Epithelial cell of esophagus (primary cell): ENCODE measurements around the gene PLXNA1.

ENCODE experiments used
- DNase-seq: peaks from one replicate; pipeline ENCODE4 v3.0.0; 2010; ENCODE audit warnings: low read depth
- H3K4me3 ChIP-seq: 2 replicates; pipeline ENCODE4 v1.5.1; 2011; ENCODE audit warnings: mild to moderate bottlenecking, low read length, control low read depth
- TF ChIP-seq, protein P1 (sequence below): IDR thresholded peaks from 2 replicates; pipeline ENCODE4 v1.5.1; 2011; ENCODE audit warnings: low read depth, mild to moderate bottlenecking, low read length, control low read depth, inconsistent platforms; ENCODE audit not compliant: insufficient read depth; ENCODE audit errors: missing control alignments

The PLXNA1 gene

DNA sequence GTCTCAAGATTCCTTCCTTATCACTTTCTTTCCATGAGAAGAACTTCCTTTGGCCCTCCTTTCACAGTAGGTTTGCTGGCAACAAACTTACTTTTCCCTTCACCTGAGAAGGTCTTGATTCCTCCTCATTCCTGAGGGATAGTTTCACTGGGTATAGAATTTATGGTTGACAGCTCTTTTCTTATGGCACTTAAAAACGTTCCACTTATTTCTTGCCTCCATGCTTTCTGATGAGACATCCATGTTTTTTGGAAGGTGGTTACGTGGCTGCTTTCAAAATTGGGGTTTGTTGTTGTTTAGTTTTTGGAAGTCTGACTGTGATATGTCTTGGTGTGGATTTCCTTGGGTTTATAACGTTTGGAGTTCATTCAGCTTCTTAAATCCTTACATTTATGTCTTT, 8.2 kb upstream of the PLXNA1 start:
- TF ChIP-seq, protein P1, sequence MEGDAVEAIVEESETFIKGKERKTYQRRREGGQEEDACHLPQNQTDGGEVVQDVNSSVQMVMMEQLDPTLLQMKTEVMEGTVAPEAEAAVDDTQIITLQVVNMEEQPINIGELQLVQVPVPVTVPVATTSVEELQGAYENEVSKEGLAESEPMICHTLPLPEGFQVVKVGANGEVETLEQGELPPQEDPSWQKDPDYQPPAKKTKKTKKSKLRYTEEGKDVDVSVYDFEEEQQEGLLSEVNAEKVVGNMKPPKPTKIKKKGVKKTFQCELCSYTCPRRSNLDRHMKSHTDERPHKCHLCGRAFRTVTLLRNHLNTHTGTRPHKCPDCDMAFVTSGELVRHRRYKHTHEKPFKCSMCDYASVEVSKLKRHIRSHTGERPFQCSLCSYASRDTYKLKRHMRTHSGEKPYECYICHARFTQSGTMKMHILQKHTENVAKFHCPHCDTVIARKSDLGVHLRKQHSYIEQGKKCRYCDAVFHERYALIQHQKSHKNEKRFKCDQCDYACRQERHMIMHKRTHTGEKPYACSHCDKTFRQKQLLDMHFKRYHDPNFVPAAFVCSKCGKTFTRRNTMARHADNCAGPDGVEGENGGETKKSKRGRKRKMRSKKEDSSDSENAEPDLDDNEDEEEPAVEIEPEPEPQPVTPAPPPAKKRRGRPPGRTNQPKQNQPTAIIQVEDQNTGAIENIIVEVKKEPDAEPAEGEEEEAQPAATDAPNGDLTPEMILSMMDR = no peak
- no peak for DNase-seq
- no peak overlapping the region for H3K4me3 ChIP-seq

DNA sequence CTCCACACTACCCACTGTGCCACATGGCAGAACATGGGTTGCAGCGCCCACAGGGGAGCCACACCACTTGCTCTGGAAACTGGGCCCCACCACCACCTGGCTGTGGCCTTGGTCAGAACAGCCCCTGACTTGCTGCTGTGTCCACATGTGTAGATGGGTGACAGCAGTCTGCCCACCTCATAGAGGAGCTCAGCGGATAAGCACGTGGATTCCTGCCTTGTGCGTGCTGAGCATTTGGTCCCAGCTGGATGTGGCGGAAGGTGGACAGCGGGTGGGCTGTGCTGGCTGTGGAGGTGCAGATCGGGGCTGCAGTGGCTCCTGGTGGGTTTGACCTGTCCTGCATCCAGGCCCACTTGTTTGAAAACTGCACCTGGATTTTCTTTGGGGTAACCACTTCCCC, 6.0 kb upstream of the PLXNA1 start:
- TF ChIP-seq, protein P1 = no peak
- DNase-seq = no peak
- no peak overlapping the region for H3K4me3 ChIP-seq

DNA sequence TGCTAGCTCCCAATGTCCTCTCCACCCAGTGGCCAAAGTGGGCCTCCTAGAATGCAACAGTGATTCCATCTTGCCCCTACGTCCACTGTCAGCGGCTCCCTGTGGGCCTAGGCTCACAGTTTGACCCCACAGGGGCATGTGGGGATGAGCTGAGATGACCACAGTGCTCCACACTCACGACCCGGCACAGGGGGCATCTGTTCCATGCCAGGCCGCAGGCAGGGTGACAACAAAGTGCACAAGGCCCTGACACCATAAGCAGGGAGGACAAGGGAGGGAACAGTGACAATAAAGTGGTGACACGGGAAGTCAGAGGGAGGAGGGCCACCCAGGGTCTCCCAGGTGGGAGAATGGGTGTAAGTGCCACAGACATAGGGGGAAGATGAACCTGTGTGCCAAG, 5.1 kb upstream of the PLXNA1 start:
- TF ChIP-seq, protein P1 = no peak
- no peak for DNase-seq
- H3K4me3 ChIP-seq = no peak overlapping the region

DNA sequence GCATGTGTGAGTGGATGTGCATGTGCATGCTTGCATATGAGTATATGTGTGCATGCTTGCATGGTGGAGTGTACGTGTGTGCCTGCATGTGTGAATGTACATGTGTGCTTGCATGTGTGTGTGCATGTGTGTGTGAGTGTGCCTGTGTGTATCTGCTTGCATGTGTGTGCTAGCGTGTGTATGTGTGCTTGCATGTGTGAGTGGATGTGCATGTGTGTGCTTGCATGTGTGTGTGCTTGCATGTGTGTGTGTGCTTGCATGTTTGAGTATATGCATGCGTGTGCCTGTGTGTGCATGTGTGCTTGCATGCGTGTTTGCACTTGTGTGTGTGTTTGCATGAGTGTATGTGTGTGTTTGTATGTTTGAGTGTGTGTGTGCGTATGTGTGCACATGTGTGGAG, 4.6 kb upstream of the PLXNA1 start:
- H3K4me3 ChIP-seq = no peak overlapping the region
- TF ChIP-seq, protein P1 = no peak
- no peak for DNase-seq

DNA sequence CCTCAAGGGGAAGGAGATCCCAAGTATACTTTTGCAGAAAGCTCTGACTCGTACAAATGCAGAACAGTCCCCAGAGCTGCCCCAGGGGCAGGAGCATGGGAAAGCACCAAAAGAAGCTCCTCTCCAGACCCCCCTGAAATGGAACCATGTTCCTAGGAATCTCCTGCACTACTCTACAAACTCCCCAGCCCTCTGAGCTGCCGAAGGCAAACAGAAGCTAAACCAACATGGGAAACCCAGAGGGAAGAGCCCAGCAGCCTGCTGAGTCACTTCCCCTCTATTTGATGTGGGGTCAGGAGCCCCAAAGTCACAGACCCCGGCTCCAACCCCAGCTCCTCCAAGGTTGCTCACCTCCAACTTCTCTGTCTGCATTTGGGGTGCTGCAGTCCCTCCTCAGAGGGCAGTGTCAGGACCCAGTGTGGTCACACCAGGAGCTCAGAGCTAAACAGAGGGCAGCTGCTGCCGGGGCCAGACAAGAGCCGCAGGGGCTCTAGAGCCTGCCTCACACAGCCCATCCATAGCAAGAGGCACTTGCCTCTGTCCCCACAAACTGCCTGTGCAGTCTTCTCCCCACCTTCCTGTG, 3.8 kb upstream of the PLXNA1 start:
- TF ChIP-seq, protein P1 = no peak
- H3K4me3 ChIP-seq = no peak overlapping the region
- no peak for DNase-seq

DNA sequence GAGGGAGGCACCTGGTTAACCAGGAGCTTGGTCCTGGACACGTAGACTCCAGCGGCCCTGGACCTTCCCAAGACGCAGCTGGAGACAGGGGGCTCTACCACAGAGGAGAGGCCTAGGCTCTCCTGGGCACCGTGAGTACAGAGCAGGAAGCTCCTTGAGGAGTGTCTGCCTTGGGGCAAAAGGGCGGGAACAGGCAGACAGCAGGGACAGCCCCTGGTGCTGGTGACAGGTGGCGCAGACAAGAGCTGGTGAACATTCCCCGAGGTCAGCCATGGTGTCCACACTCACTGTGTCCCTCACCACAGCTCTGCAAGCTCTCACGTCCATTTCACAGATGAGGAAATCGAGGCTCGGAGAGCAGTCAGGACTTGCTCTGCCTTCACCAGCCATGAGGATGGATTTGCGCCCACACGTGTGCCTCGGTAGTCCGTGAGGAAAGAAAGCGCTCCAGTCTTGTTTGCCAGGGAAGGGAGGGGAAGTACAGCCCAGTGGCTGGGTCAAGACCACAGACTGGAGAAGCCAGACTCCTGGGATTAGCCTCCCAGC, 2.6 kb upstream of the PLXNA1 start:
- H3K4me3 ChIP-seq = no peak overlapping the region
- TF ChIP-seq, protein P1 = no peak
- no peak for DNase-seq

DNA sequence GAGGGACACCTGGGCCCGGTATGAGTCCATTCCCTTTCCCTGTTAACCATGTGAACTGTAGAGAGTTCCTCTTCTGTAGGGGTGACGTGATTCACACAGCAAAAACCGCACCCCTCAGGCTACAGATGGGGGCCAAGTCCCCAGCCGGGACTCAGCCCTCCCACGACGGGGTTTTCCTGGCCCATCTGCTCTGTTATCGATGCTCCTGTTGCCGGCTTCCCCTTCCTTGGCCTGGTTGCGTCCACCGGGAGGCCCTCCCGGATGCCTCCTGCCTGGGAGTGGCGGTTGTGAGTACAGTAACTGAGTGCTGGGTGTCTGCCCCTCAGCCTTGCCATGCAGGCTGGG, 817 bp upstream of the PLXNA1 start:
- TF ChIP-seq, protein P1 = no peak
- peak overlapping the region; percentile 46 for H3K4me3 ChIP-seq
- DNase-seq = peak; percentile 62
